T-helper 22 cell (primary cell): ENCODE measurements around the gene INSL3.
"Not testable (repeated sequence)": the region's sequence is repeated elsewhere in the genome, so short reads cannot be mapped to it uniquely, and the experiment has no call there.

Experiments
- DNase-seq: peaks from one replicate; pipeline ENCODE4 v3.0.0-alpha.2; 2020; ENCODE audit warnings: low read depth

The INSL3 gene

GRCh38 chr19:17783721-17784120 is 37.6 kb downstream of the INSL3 start:
- not testable (repeated sequence) for DNase-seq

- DNase-seq = no peak
Observed at GRCh38 chr19:17780781-17781180, 40.5 kb downstream of the INSL3 start.

- DNase-seq = no peak
Observed at GRCh38 chr19:17778968-17779929, 42.1 kb downstream of the INSL3 start.

- DNase-seq = no peak
Observed at GRCh38 chr19:17778251-17778967, 42.9 kb downstream of the INSL3 start.

GRCh38 chr19:17777840-17778239 is 43.5 kb downstream of the INSL3 start:
- not testable (repeated sequence) for DNase-seq

- DNase-seq = no peak
Observed at GRCh38 chr19:17775991-17776803, 45.1 kb downstream of the INSL3 start.

- DNase-seq = no peak
Observed at GRCh38 chr19:17775245-17775927, 45.9 kb downstream of the INSL3 start.

GRCh38 chr19:17772172-17772571 is 49.1 kb downstream of the INSL3 start:
- no peak for DNase-seq

GRCh38 chr19:17770613-17771012 is 50.7 kb downstream of the INSL3 start:
- no peak for DNase-seq

- DNase-seq = no peak
Observed at GRCh38 chr19:17767559-17767958, 53.8 kb downstream of the INSL3 start.

GRCh38 chr19:17766543-17767131 is 54.7 kb downstream of the INSL3 start:
- DNase-seq = no peak
